Measurements from ENCODE around the gene POLR2E. TPM values are rescaled to one million over a fixed set of nuclear protein-coding genes. Genes with fewer than 3 reads are reported as not detected.

The POLR2E gene
- total RNA-seq, 2 experiments from 2014 or later, result 45.8 to 49.0 TPM

GRCh38 chr19:1122021-1122971, 27.1 kb upstream of the POLR2E start:
- H3K27ac Mint-ChIP-seq, result peak overlapping the region; percentile 51
- no peak for DNase-seq
- peaks cover 67% of the 10 kb centered on the region for H3K36me3 Mint-ChIP-seq (ENCODE audit: low read depth)
- no peaks in the 10 kb centered on the region for H3K9me3 Mint-ChIP-seq
- no peaks in the 10 kb centered on the region for H3K4me1 Mint-ChIP-seq (ENCODE audit: low read depth)
- TF ChIP-seq, protein P1, sequence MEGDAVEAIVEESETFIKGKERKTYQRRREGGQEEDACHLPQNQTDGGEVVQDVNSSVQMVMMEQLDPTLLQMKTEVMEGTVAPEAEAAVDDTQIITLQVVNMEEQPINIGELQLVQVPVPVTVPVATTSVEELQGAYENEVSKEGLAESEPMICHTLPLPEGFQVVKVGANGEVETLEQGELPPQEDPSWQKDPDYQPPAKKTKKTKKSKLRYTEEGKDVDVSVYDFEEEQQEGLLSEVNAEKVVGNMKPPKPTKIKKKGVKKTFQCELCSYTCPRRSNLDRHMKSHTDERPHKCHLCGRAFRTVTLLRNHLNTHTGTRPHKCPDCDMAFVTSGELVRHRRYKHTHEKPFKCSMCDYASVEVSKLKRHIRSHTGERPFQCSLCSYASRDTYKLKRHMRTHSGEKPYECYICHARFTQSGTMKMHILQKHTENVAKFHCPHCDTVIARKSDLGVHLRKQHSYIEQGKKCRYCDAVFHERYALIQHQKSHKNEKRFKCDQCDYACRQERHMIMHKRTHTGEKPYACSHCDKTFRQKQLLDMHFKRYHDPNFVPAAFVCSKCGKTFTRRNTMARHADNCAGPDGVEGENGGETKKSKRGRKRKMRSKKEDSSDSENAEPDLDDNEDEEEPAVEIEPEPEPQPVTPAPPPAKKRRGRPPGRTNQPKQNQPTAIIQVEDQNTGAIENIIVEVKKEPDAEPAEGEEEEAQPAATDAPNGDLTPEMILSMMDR (IDR thresholded peaks at IDR 0.05), result no peak
- Histone ChIP-seq H3K4me3 (ENCODE audit: low read length) (no peak overlapping the region), H3K27me3 (ENCODE audit: control insufficient read depth in 1 of 2, insufficient read depth in 2 of 2, low read length in 2 of 2) (no peaks in the 10 kb centered on the region), H3K4me1 (ENCODE audit: insufficient read depth, low read length) (peaks cover 28% of the 10 kb centered on the region), H3K9me3 (ENCODE audit: control insufficient read depth in 1 of 2, insufficient read depth in 1 of 2, low read length in 2 of 2) (no peaks in the 10 kb centered on the region), H3K36me3 (ENCODE audit: insufficient read depth, low read length) (peaks cover 95% of the 10 kb centered on the region), H3K27ac (ENCODE audit: low read depth in 1 of 2, low read length in 2 of 2) (no peak overlapping the region)
- intact Hi-C loops (cut with DNase I, micrococcal nuclease), result no loop called here
- H3K27me3 Mint-ChIP-seq, result no peaks in the 10 kb centered on the region
- no peak for ATAC-seq (ENCODE audit: poor library complexity)
- POLR2A ChIA-PET, result interaction anchor here (1.0 to 1.4 kb wide), 2 partner anchors 12 to 147 kb away, joined by 3 to 4 read pairs; partner anchors contain the start of gene CIRBP
- CTCF ChIA-PET, result interaction anchor here (1.7 kb wide), 1 partner anchor 9 kb away, joined by 5 read pairs; no protein-coding TSS in a partner anchor
- H3K4me3 Mint-ChIP-seq, result no peak overlapping the region

DNA sequence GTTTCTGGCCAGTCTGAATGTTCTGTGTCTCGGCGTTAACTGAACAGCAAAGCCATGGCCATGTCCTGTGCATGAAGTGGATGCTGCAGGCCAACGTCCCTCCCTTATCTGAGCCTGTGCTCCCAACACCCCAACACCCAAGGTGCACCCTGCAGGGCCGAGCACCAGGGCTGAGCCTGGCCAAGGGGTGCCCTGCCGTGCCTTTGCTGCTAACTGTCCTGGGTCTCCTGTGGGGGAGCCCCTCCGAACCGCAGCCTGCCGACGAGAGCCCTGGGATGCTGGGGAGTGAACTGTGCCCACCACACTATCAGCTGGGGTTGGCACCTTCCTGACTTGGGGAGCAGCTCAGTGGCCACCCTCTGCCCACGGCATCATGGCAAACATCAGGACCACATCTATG, 26.2 kb upstream of the POLR2E start:
- intact Hi-C loops (cut with DNase I, micrococcal nuclease), result no loop called here
- Mint-ChIP-seq H3K27me3 (no peaks in the 10 kb centered on the region), H3K4me3 (no peak overlapping the region), H3K36me3 (ENCODE audit: low read depth) (peaks cover 61% of the 10 kb centered on the region), H3K27ac (peak overlapping the region; percentile 30), H3K9me3 (no peaks in the 10 kb centered on the region), H3K4me1 (ENCODE audit: low read depth) (no peaks in the 10 kb centered on the region)
- Histone ChIP-seq H3K27me3 (ENCODE audit: control insufficient read depth in 1 of 2, insufficient read depth in 2 of 2, low read length in 2 of 2) (no peaks in the 10 kb centered on the region), H3K27ac (ENCODE audit: low read depth in 1 of 2, low read length in 2 of 2) (no peak overlapping the region), H3K4me1 (ENCODE audit: insufficient read depth, low read length) (peaks cover 19% of the 10 kb centered on the region), H3K9me3 (ENCODE audit: control insufficient read depth in 1 of 2, insufficient read depth in 1 of 2, low read length in 2 of 2) (no peaks in the 10 kb centered on the region), H3K36me3 (ENCODE audit: insufficient read depth, low read length) (peaks cover 95% of the 10 kb centered on the region), H3K4me3 (ENCODE audit: low read length) (no peak overlapping the region)
- no peak for ATAC-seq (ENCODE audit: poor library complexity)
- CTCF ChIA-PET, result no interaction called here
- POLR2A ChIA-PET, result interaction anchor here (2.0 kb wide), 1 partner anchor 9 kb away, joined by 5 read pairs; no protein-coding TSS in a partner anchor
- TF ChIP-seq, protein P1 (IDR thresholded peaks at IDR 0.05), result no peak
- DNase-seq, result no peak

DNA sequence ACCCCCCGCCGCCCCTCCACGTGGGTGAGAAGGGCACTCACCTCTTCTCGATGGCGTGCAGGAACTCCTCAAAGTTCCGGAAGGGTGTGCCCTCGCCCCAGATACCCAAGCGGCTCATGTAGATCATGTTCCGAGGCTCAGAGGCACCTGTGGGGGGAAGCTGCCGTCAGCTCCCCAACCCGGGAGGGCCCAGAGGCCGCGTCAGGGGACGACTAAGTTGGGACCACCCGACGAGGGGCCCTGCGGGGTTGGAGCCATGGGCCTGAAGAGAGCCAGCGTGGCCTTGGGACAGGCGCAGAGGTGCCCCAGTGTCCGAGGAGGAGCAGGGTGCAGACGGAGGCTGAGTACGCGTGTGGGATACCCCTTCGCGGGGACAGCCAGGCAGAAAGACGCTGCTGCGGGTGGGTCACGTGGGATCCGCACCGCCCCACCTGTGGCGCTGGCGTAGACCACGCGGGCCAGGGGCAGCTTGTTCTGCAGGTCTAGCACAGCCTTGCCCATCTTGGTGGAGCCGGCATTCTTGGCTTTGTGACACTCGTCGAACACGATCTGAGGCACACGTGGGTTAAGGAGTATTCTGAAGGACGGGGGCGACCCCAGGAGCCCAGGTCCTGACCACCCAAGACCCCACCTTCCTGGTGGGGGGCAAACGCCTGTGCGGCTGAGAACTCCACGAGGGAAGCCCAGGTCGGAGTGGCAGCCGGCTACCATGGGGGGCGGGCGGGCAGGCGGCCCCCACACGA, 24.5 kb upstream of the POLR2E start:
- DNase-seq (no peak), ATAC-seq (ENCODE audit: poor library complexity) (no peak)
- Histone ChIP-seq H3K9me3 (ENCODE audit: control insufficient read depth in 1 of 2, insufficient read depth in 1 of 2, low read length in 2 of 2) (no peaks in the 10 kb centered on the region), H3K4me3 (ENCODE audit: low read length) (no peak overlapping the region), H3K4me1 (ENCODE audit: insufficient read depth, low read length) (peaks cover 12% of the 10 kb centered on the region), H3K27me3 (ENCODE audit: control insufficient read depth in 1 of 2, insufficient read depth in 2 of 2, low read length in 2 of 2) (no peaks in the 10 kb centered on the region), H3K36me3 (ENCODE audit: insufficient read depth, low read length) (peaks cover 90% of the 10 kb centered on the region), H3K27ac (ENCODE audit: low read depth in 1 of 2, low read length in 2 of 2) (no peak overlapping the region)
- Mint-ChIP-seq H3K9me3 (no peaks in the 10 kb centered on the region), H3K36me3 (ENCODE audit: low read depth) (peaks cover 50% of the 10 kb centered on the region), H3K27ac (no peak overlapping the region), H3K4me3 (no peak overlapping the region), H3K4me1 (ENCODE audit: low read depth) (no peaks in the 10 kb centered on the region), H3K27me3 (no peaks in the 10 kb centered on the region)
- POLR2A ChIA-PET, result interaction anchor here (2.0 kb wide), 1 partner anchor 11 kb away, joined by 5 read pairs; no protein-coding TSS in a partner anchor
- TF ChIP-seq, protein P1 (IDR thresholded peaks at IDR 0.05), result no peak
- intact Hi-C loops (cut with DNase I, micrococcal nuclease), result no loop called here
- CTCF ChIA-PET, result no interaction called here

All from CD4-positive, alpha-beta T cell (primary cell).